ENCODE results near the gene ROBO1. TPM values are rescaled to one million over a fixed set of nuclear protein-coding genes. Genes with fewer than 3 reads are reported as not detected.
"Not testable (repeated sequence)": the region's sequence is repeated elsewhere in the genome, so short reads cannot be mapped to it uniquely, and the experiment has no call there.

The ROBO1 gene
- total RNA-seq, 1 donor from 2014 or later, result 10.8 TPM

DNA sequence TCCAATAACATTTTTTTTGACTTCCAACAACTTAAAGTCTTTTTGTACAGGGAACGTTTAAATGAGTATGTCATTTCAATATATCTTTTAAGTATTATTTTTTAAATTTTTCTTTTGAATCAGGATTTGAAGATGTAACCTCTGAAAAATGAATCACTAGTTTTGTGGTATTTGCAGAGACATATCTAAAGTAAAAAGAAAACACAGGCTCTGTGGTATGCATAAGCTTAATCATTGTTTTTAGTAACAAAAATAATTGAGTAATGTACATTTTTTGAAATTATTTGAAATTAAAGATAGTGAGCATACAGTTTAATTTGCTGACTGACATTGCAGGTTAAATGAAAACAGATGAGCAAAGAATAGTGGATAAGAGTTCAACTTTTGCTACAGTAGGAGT is 531.3 kb downstream of the ROBO1 start:
- intact Hi-C loops (cut with DNase I), result no loop called here

DNA sequence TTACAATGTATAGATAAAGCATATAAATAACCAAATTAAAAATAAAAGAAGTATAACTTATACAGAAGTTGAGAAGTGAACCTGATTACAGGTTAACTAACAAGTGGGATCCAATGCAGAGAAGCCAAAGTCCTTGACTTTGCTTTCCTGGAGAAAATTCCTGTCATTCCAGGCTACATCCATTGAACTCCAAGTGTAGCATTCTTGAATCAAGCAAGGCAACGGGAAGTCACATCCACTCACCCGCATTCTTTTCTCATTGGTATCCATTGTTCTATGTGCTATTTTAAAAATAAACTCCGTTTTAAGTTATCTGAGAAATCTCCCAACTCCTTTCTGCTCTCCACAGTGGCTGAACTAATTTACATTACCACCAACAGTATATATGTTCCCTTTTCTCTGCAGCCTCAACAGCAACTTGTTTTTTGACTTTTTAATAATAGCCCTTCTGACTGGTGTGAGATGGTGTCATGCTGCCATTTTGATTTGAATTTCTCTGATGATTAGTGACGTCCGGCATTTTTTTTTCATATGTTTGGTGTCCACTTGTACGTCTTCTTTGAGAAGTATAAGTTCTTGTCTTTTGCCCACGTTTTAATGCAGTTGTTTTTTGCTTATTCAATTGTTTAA is 534.3 kb downstream of the ROBO1 start:
- ATAC-seq (no peak), DNase-seq (ENCODE audit: missing footprints) (no peak)
- intact Hi-C loops (cut with DNase I), result no loop called here

More for the DNA sequence above, 531.3 kb downstream of the ROBO1 start:
- ATAC-seq, result no peak
- no peak for DNase-seq (ENCODE audit: missing footprints)

DNA sequence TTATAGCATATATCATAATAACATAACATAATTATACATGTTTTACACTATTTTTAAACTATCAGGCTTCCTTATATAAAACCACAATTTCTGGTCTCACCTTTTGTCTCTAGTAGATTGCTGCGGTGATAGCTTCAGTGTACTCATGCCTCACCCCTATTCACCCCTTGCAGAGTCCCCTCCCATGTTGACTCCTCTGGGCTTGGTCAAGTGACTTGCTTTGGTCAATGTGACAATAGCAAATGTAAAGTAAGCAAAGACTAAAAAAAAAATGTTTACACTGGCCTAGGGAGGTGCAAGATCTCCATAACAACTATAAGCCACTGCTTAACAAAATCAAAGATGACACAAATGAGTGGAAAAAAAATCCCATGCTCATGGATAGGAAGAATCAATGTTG is 537.5 kb downstream of the ROBO1 start:
- ATAC-seq (no peak), DNase-seq (ENCODE audit: missing footprints) (no peak)
- intact Hi-C loops (cut with DNase I), result no loop called here

DNA sequence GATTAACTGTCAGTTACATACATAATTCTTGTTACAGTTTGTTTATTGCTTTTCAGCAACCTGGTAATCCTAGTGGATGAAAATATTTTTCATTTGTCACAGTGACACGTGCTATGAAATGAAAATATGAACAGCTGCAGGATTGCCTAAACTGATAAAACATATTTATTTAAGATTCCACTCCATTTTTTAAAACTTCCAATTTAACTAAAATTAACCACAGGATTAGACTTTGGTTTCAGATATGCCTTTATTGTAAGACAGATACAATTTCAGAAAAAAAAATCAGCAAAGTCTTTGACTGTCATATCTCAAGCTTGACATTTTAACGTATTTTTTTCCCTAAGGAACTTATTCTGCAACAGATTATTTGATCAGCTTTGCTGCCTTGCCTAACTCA is 550.7 kb downstream of the ROBO1 start:
- intact Hi-C loops (cut with DNase I), result no loop called here
- DNase-seq (ENCODE audit: missing footprints) (no peak), ATAC-seq (no peak)

DNA sequence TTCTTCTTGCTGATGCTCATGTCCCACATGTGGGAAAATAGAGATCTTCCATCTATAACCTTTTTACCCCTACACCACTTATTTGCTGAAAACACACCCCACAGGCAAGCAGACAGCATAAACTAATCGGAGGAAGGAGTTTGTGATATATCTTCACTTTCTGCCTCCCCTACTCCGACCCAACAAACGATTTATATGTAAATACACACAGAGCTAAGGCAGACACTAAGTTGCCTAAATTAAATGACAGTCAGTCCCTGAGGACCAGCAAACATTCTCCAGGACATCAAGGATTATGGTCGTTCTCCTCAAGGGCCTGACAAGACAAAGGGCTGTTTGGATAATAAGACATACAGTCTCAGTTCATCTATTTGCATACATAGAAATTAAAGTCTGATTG is 552.5 kb downstream of the ROBO1 start:
- DNase-seq (ENCODE audit: missing footprints) (no peak), ATAC-seq (no peak)
- intact Hi-C loops (cut with DNase I), result no loop called here

DNA sequence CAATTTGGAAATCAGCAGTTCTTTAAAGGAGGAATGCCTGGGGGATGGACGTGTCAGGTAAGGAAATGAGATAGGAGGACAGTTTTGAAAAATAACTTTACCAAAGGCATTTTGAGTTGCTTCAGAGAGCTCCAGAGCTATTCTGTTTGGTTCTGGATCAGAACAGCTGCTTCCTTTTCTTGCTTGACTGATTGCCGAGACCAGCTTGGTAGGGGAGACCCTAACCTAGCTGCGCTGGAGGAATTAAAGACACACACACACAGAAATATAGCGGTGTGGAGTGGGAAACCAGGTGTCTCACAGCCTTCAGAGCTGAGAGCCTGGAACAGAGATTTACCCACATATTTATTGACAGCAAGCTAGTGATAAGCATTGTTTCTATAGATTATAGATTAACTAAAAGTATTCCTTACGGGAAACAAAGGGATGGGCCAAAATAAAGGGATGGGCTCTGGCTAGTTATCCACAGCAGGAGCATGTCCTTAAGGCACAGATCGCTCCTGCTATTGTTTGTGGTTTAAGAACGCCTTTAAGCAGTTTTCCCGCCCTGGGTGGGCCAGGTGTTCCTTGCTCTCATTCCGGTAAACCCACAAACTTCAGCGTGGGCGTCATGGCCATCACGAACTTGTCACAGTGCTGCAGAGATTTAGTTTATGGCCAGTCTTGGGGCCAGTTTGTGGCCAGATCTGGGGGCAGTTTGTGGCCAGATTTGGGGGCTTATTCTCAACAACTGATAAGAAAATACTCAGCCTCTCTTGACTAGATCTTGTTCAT is 556.0 kb downstream of the ROBO1 start:
- no peak for ATAC-seq
- DNase-seq (ENCODE audit: missing footprints), result no peak
- intact Hi-C loops (cut with DNase I), result no loop called here

DNA sequence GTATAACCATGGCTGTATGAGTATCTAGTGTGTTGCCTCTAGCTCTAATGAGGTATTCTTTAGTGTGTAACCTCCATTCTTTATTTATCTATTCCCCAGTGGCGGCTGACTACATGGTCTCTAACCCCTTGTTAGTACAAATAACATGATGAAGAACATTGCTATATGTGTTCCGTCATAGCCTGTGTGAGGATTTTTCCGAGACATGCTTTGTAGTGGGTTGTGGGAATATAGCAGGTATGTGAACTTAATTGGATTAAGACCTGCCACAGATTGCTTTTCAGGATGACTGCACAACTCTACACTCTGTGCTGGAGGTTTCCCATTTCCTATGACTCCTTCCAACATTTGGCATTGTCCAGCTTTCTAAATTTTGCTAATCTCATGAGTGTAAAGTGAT is 563.4 kb downstream of the ROBO1 start:
- DNase-seq (ENCODE audit: missing footprints), result no peak
- intact Hi-C loops (cut with DNase I), result no loop called here
- no peak for ATAC-seq

DNA sequence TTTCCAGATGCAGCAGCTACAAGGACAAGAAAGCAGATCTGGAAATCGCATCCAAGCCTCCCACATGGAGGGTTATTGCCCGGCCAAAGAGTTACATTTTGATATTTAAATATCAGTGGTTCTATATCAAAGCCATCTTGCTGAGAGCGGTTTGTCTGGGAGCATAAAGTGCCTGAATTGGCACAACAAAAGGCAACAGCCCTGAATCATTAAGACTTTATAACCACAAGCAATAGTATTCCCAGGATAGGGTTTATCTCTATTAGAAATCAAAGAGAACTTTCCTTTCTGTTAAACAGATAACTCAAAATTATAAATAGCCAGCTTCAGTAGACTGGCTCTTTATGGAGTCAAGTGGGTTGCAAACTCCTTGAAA is 564.7 kb downstream of the ROBO1 start:
- DNase-seq (ENCODE audit: missing footprints), result no peak
- ATAC-seq, result no peak
- intact Hi-C loops (cut with DNase I), result no loop called here

DNA sequence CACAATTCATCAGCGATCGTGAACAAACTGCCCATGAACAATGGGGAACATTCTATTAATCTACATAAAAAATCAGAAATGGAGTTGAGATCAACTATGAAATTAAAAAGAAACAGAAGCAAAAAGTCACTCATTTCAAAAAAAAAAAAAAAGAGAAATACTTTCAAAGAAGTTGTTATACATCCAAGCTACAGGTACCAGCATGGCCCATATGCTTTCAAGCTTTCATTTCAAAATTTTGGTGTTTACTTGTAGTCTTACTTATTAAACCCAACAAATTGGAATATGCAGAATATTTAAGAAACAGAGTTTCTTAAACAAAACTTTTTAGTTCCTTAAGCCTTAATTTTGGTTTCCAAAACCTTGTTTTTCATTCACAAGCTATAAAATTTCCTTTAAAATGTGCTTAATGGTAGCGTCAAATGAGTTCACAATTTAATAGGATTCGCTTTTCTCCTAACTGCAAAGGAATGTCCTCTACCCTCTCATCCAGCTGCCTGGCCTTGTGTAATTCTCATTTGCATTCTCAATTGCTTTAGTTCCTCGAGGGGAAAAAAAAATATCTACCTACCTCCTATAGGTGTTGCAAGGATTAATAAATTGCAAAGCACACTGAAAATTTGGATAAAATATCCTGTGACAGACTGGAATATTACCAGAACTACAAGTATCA is 565.2 kb downstream of the ROBO1 start:
- ATAC-seq (no peak), DNase-seq (ENCODE audit: missing footprints) (no peak)
- intact Hi-C loops (cut with DNase I), result no loop called here

DNA sequence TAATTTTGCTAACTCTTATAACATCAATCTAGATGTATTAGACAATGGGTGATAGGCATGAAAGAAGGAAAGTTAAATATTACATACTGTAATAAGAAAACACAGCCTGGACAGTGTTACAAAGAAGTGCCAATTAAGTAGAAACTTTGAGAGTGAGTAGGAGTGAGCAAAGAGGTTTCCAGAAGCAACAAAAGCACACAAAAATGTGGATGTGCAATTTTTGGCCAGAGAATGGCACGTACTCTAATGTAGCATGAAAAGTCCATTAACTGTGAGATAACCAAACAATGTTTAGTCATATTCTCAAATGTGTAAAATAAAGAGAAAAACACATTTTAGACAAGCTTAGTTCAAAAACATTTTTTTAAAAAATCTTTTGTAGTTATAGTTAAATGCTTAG is 567.3 kb downstream of the ROBO1 start:
- ATAC-seq (no peak), DNase-seq (ENCODE audit: missing footprints) (no peak)
- intact Hi-C loops (cut with DNase I), result no loop called here

DNA sequence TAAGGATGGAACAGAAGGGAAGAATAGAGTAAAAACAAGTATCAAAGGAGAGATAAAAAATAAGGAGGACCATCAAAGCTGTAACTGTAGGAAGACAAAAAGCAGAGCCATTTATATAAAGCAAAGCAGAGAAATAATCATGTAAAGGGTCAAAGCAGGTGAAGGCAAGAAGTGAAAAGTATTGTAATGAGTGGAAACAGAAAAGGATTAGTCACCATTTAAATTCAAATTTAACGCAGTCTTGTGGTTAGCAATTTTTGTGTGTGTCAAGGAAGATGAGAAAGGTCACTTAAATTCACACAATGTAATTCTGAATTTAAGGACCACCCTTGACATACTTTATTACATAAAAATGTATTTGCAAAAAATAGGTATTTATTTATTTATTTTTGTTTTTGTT is 567.8 kb downstream of the ROBO1 start:
- intact Hi-C loops (cut with DNase I), result no loop called here
- DNase-seq (ENCODE audit: missing footprints) (no peak), ATAC-seq (no peak)

DNA sequence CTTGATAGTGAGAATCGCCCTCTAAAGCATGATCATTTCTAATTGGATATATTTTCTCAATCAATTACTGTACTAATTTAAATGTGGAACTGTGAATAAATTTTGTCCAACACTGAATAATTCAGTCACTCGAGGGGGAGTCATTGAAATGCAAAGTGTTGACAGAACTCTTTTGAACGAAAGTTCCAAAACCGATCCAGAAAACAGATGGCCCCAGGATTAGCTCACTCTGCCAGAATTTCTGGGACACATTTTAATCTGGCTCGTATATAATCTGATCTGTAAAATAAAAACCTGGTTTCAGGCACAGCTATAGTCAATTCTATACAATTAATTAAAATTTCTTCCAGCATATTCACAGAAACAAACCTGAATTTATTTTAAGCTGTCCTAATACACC is 580.4 kb downstream of the ROBO1 start:
- intact Hi-C loops (cut with DNase I), result no loop called here
- ATAC-seq (no peak), DNase-seq (ENCODE audit: missing footprints) (no peak)

DNA sequence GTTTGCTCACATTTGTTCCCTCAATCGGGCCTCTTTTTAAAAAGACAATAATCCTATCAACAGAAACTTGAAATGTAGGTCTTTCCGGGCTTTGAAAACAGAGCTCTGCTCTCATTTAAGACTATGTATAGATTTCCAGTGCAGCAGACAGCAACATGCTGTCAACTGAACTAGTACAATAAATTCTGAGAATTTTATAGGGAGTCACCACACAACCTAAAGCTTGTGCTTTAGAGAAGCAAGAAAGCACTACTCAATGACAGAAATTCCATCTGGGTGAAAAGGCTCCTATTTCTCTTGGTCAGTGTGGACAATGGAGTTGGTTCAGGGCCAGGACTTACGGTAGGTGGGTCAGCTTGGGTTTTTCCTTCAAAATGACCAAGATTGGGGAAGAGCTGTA is 583.5 kb downstream of the ROBO1 start:
- no peak for DNase-seq (ENCODE audit: missing footprints)
- intact Hi-C loops (cut with DNase I), result no loop called here
- ATAC-seq, result no peak

DNA sequence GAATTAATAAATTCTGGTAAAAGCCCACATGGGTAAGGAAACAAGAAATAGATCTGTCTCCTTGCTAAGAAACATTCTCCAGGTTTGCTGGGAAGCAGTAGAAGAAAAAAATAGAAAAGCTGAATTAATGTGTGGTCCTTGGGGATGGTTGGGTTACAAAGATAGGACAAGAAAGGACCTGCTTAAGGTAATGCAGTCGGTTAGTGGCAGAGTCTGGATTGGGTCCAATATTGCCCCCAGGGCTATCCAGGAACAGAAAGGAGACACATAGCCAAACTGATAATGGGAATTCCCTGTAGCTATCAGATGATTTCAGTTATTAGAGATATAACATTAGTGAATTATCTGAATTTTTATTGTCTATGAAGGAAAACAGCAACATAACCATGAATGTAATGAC is 584.3 kb downstream of the ROBO1 start:
- ATAC-seq, result no peak
- intact Hi-C loops (cut with DNase I), result no loop called here
- no peak for DNase-seq (ENCODE audit: missing footprints)

DNA sequence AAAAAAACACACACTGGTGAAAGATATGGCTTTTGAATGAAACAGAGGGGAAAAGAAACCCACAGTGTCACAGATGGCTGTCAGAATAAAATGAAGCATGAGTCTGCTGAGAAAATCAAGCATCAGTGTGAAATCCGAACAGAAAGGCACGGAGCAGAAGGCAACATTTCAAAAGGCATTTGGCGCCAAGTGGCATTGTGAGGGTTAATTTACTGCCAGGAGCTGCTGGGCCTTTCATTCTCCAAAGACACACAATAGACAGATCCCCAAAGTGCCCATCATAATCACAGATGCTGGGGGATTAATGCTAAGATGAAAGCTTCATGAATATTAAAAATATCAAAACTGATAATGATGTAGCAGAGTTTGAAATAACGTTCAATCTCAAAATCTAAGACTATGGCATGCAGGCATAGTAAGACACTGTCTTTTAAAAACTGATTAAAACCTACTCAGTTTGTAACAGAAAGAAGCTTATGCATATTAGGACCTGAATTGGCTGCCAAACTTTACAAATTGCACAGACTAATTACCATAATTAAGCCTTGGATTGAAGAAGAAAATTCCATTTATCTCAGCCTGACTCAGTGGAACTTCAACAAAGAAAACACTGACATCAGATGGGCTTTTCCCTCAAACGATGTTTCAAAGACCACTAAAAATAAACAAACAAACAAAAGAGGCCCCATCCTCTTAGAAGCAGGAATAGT is 589.2 kb downstream of the ROBO1 start:
- ATAC-seq (no peak), DNase-seq (ENCODE audit: missing footprints) (no peak)
- intact Hi-C loops (cut with DNase I), result no loop called here

DNA sequence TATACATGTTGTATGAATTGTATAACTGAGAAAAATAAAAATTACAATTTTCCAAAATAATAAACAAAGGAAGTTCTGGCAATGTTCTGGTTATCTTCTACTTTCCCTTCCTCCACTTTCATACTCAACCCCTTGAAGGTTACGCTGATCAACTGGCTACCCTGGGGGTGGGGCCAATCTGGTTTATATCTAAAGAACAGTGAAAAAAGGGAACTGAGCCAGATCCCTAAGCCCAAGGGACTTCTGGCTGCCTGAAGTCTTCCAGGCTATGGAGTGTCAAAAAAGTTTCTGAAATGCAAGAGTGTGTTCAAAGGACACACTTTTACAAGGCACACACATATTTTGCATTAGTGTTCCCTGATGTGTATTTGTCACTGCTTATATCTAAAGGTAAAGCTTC is 591.9 kb downstream of the ROBO1 start:
- ATAC-seq (peak; percentile 28), DNase-seq (ENCODE audit: missing footprints) (no peak)
- intact Hi-C loops (cut with DNase I), result no loop called here

DNA sequence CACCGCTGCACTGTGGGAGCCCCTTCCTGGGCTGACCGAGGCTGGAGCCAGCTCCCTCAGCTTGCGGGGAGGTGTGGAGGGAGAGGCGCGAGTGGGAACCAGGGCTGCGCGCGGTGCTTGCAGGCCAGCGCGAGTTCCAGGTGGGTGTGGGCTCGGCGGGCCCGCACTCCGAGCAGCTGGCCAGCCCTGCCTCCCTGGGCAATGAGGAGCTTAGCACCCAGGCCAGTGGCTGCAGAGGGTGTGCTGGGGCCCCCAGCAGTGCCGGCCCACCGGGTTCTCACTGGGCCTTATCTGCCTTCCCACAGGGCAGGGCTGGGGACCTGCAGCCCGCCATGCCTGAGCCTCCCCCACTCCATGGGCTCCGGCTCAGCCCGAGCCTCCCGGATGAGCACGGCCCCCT is 594.5 kb downstream of the ROBO1 start:
- ATAC-seq; intact Hi-C loops (cut with DNase I): not testable (repeated sequence)
- DNase-seq (ENCODE audit: missing footprints), result peak; percentile 56

DNA sequence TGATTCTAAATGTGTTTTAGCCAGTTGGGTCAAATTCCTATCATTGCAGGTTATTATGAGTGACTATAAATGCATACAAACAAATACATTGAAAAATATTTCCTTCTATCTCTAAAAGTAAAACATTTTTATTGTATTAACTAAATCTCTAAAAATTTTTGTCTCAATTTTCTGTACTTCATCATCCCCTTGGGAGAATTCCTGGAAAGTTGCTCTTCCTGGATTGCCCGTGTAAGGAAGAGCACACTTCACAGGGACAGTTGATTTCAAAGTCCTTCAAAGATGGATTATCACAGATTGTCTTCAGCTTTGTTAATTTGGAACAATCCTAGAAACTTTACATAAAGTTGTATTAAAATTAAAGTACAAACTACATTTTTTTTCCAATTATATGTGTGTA is 595.6 kb downstream of the ROBO1 start:
- no peak for ATAC-seq
- intact Hi-C loops (cut with DNase I), result no loop called here
- no peak for DNase-seq (ENCODE audit: missing footprints)

DNA sequence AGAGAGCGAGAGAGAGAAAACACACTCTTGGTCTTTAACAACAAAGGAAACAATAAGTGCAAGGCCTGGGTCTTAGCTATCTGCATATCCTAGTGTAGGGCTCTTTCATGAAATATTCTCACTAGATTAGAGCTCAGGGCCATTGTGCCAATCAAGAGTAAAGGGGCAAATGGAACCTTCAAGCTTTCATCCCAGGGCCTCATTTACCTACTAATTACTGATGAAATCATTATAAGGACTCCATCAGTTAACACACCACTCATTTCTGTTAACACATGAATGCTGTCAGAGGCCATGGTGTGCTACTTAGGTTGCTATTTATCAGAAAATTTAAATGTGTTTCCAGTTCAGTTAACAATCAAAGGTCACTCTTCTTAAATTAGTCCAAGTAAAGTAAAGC is 597.8 kb downstream of the ROBO1 start:
- intact Hi-C loops (cut with DNase I), result no loop called here
- ATAC-seq (no peak), DNase-seq (ENCODE audit: missing footprints) (no peak)

Data from Right ventricle myocardium inferior (tissue), 1 donor.